Stimulated activated CD4-positive, alpha-beta T cell treated with anti-CD3 and anti-CD28 coated beads, Interleukin-4, amount 100 ng/mL, for 4 hours (primary cell): ENCODE measurements around the gene SPAG6.
"Not testable (repeated sequence)": the region's sequence is repeated elsewhere in the genome, so short reads cannot be mapped to it uniquely, and the experiment has no call there.

ENCODE experiments used
- DNase-seq, 2 experiments: peaks; one replicate each; pipeline ENCODE4 v3.0.0-alpha.2; 2020

SPAG6 gene

GRCh38 chr10:22345301-22346095 lies at the start of gene SPAG6:
Gene SPAG6, plus strand, starts transcription at chr10:22345496. Its CDS starts 116 bp downstream, at chr10:22345612.
- peak; percentile 29 to 34 for DNase-seq

GRCh38 chr10:22301193-22301592 lies 44.1 kb upstream of the SPAG6 start:
- DNase-seq = no peak

- DNase-seq = no peak
Measured at GRCh38 chr10:22303461-22303860, 41.8 kb upstream of the SPAG6 start.

- no peak for DNase-seq
Measured at GRCh38 chr10:22305721-22306120, 39.6 kb upstream of the SPAG6 start.

- peak in 1 of 2 experiments; percentile 21 for DNase-seq
Measured at GRCh38 chr10:22308390-22308789, 36.9 kb upstream of the SPAG6 start.

GRCh38 chr10:22309180-22310000 lies 35.9 kb upstream of the SPAG6 start:
- no peak for DNase-seq

GRCh38 chr10:22310012-22310411 lies 35.3 kb upstream of the SPAG6 start:
- not testable (repeated sequence) for DNase-seq

- no peak for DNase-seq
Measured at GRCh38 chr10:22310928-22311327, 34.4 kb upstream of the SPAG6 start.

- no peak for DNase-seq
Measured at GRCh38 chr10:22314852-22315251, 30.4 kb upstream of the SPAG6 start.

GRCh38 chr10:22315455-22316285 lies 29.6 kb upstream of the SPAG6 start:
- DNase-seq = no peak

GRCh38 chr10:22316286-22317075 lies 28.8 kb upstream of the SPAG6 start, which contains the start of gene COMMD3:
Gene COMMD3, plus strand, starts transcription at chr10:22316388. Its CDS starts 30 bp downstream, at chr10:22316418.
- DNase-seq = peak; percentile 75 to 77

GRCh38 chr10:22317076-22317370 lies 28.3 kb upstream of the SPAG6 start:
- no peak for DNase-seq

- no peak for DNase-seq
Measured at GRCh38 chr10:22317771-22318565, 27.3 kb upstream of the SPAG6 start.

- DNase-seq = no peak
Measured at GRCh38 chr10:22318772-22319171, 26.5 kb upstream of the SPAG6 start.

- DNase-seq = no peak
Measured at GRCh38 chr10:22319547-22319979, 25.7 kb upstream of the SPAG6 start.

GRCh38 chr10:22319980-22320558 lies 25.2 kb upstream of the SPAG6 start:
- DNase-seq = no peak

GRCh38 chr10:22320591-22321155 lies 24.6 kb upstream of the SPAG6 start, which contains the start of gene BMI1:
Gene BMI1, plus strand, starts transcription at chr10:22321099. Its CDS starts 5,351 bp downstream, at chr10:22326450.
- peak; percentile 71 to 76 for DNase-seq

- DNase-seq = peak; percentile 65 to 79
Measured at GRCh38 chr10:22321156-22321923, 24.0 kb upstream of the SPAG6 start.

GRCh38 chr10:22321924-22322640 lies 23.2 kb upstream of the SPAG6 start:
- peak; percentile 25 to 37 for DNase-seq
